Mesenteric fat pad (tissue), 1 donor: ENCODE results near the gene BOLA3. TPM values are rescaled to one million over a fixed set of nuclear protein-coding genes. Genes with fewer than 3 reads are reported as not detected.

Source experiments
- total RNA-seq: library from RNA; stranded (reverse); fragmentation: NEBNext Ultra II Directional; extraction: Animal tissue kit (Norgen Biotek cat#: 25700); gene quantifications from one replicate; pipeline ENCODE4 v1.2.1, GENCODE V29; 2021
- donor health status: DM: yes; HTN: yes; CAD: no.

BOLA3 gene
- total RNA-seq, 1 donor from 2014 or later = 42.2 TPM

Other genes with a start within 250 kb of the BOLA3 start
- 44.2 TPM for gene DGUOK, start 221.0 kb downstream of the BOLA3 start, total RNA-seq
- gene TET3, start 163.0 kb downstream of the BOLA3 start, total RNA-seq = 12.0 TPM
- gene MOB1A, start 31.0 kb upstream of the BOLA3 start, total RNA-seq = 109 TPM
- gene MTHFD2, start 50.7 kb upstream of the BOLA3 start, total RNA-seq = 47.4 TPM
- gene SLC4A5, start 195.5 kb upstream of the BOLA3 start, total RNA-seq = 2.0 TPM
- gene DCTN1, start 232.4 kb upstream of the BOLA3 start, total RNA-seq = 97.1 TPM